ENCODE results near the gene XCL2.

XCL2 gene

DNA sequence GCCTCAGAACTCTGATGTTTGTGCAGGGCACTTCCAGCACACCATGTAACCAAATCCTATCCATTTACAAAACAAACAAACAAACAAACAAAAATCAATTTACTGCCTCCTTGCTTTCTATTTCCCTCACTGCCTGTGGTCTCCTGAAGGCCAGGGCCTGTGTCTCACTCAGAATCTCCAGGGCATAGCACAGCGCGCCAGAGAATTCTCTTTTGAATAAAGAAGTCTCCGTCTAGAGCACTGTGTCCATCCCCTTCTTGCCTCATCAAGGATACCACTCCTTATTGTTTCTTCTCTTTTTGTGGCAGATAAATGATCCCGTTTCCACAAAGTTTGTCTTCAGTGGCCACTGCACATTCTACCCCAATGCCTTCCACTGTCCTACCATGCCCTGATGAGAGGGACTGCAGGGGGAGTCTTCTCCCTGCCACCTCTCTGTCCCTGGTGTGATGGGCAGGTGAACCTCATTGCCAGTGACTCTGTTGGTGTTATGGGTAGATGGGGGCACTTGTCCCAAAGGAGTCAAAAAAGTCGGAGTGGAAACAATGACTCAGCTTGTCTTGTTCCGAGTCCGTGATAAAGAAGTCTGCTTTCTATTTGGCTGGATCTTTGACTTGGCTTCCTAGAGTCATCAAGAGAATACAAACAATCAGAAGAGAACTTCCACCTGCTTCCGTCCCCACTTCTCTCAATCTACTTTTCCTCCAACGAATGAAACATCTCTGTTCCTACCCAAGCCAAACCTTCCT lies 30.0 kb downstream of the XCL2 start:
- no peak for DNase-seq (ENCODE audit: low spot score)

GRCh38 chr1:168512864-168513595 lies 30.8 kb downstream of the XCL2 start:
- no peak for DNase-seq (ENCODE audit: low spot score)

GRCh38 chr1:168509875-168510791 lies 33.7 kb downstream of the XCL2 start:
- DNase-seq (ENCODE audit: low spot score), result no peak

- no peak for DNase-seq (ENCODE audit: low spot score)
These were observed 34.6 kb downstream of the XCL2 start for GRCh38 chr1:168509210-168509609.

DNA sequence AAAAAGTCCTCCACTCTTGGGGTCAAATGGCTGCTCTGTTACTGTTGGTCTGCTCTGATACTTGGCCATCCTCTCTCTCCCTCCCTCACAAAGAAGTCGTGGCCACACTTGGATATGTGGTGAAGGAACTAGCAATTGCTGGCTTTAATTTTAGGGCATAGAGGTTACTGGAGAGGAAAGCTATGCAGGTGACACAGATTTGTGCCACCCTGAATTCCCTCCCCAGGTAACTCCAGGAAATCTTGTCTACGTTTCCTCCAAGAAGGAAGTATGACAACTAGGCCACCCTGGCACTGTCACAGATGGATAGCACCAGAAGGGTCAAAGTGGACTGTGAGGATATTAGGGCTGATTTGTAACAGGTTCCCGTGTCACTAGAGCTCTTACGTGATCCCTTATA lies 36.0 kb downstream of the XCL2 start:
- DNase-seq (ENCODE audit: low spot score), result no peak

GRCh38 chr1:168507231-168507630 lies 36.6 kb downstream of the XCL2 start:
- no peak for DNase-seq (ENCODE audit: low spot score)

GRCh38 chr1:168506204-168506819 lies 37.5 kb downstream of the XCL2 start:
- DNase-seq (ENCODE audit: low spot score), result no peak

GRCh38 chr1:168505006-168505405 lies 38.8 kb downstream of the XCL2 start:
- DNase-seq (ENCODE audit: low spot score), result no peak

DNA sequence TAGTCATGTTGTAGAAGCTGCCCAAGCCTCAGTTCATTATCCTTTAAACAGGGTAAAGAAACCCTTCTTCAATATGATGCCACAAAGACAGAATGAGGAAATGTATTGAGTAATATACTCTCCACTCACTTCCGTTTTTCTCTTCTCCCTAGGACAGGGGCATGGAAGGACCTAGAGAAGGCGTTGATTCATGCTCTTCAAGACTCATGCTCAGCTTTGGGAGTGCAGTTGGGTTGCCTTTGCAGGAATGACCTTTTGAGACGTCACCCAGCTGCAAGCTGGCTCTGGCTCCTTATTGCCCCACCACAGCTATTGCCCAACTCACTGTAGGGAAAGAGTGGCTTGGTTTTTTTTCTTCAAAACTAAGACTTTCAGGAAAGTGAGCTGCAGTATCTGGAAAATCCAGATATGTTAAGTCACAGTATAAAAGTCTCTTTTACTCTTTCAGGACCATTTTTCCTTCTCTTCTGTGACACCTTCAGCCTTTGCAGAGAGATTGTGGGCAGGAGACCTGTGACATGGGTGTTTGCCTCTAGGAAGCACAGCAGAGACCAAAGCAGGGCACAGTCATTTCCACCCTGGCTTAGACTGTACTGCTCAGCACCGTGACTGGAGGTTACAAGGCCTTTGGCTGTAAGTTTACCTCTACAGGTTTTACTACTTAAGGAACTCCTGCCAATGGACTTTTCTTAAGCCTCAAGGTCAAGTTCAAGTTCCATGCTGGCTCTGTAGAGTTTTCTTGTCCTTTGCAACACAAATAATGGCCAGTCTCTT lies 39.5 kb downstream of the XCL2 start:
- DNase-seq (ENCODE audit: low spot score), result no peak

DNA sequence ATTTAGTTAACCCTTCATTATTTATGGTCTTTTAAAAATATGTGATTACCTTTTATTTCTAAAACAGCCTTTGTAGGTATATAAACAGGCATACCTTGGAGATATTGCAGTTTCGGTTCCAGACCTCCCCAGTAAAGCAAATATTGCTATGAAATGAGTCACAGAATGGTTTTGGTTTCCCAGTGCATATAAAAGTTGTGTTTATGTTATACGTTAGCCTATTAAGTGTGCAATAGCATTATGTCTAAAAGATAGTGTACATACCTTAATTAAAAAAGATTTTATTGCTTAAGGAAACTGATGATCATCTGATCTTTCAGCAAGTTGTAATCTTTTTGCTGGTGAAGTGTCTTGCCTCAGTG lies 44.1 kb downstream of the XCL2 start:
- DNase-seq (ENCODE audit: low spot score), result no peak

DNA sequence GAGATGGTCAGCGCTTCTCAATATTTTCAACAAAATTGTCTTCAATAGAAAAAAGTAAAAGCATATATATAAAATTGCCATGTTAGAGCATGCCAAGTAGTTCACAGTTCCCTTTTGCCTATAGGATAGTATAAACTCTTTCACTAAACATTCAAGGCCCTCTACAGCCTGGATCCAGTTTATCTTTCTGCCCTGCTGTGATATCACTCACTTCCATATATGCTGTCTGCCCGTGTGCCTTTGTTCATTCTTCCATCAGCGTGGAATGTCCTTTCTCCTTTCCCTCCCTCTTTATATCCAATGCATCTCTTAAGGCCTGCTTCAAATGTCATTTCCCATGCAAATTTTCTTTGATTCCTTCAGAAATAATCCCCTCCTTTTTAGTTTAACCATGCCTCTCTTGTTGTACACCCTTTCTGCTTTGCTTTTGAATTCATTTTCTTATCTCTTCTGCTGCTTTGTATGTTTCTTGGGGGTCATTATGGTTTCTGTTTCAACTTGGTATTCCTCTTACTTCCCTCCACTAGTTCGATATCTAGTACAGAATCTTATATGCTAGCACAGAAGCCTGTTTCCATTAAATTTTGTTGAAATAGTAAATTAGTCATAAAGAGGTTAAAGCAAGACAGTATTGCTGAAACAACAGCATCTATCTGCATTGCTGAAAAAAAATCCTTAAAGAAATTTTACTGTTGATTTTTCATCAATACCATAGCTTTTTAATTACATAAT lies 44.7 kb downstream of the XCL2 start:
- DNase-seq (ENCODE audit: low spot score), result no peak

DNA sequence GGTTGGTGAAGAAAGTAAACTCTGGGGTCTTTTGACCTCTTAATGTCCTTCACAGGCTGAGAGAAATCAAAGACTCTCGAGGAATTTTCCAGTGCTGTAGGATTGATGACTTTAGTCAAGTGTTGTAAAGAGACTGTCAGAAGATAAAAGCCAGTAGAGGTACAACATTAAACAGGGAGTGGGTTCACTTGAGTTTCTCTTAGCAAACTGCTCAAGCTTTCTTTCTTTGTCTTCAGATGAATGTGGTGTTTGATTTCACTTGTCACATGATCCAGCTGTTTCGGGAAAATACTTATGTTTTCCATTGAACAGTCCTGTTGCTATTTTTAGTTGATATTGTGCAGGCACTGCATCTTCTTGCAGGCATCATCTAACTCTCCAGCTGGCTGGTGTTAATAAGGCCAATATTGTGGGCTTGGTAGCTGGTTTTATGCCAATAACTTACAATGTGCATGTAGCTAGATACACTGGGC lies 45.6 kb downstream of the XCL2 start:
- DNase-seq (ENCODE audit: low spot score), result no peak

DNA sequence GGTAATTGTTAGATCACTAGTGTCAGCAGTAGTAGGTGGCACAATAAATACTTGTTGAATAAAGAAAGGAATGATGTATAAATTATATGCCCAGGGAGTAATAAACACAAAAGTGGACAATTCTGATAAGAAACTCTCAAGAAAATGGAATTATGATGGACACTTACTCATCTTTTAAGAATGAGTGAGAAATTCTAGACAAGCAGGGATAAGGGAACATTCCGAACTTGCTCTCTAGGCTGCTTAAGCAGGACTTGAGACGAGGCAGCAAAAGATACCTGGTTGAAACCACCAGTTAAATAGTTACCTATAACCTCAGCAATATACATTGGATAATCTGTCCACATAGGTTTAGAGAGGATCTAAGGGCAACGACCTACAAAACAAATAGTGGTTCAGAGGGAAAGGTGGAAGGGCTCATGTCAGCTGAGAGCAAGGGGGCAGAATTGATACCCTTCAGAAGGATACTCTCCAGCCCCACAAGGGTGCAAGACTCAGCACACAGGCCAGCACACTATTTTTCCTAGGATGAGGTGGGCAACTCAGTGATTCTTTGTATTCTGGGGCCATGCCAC lies 46.3 kb downstream of the XCL2 start:
- DNase-seq (ENCODE audit: low spot score), result no peak

GRCh38 chr1:168491527-168492164 lies 52.2 kb downstream of the XCL2 start:
- no peak for DNase-seq (ENCODE audit: low spot score)
